RKO (cell line): ENCODE results near the gene RASA3.
A peak's percentile ranks its signal among the peaks of the same experiment; 100 is the strongest.

ENCODE experiments used
- DNase-seq: peaks from one replicate; pipeline ENCODE4 v3.0.0-alpha.2; 2016; ENCODE audit warnings: low spot score

RASA3 gene

DNA sequence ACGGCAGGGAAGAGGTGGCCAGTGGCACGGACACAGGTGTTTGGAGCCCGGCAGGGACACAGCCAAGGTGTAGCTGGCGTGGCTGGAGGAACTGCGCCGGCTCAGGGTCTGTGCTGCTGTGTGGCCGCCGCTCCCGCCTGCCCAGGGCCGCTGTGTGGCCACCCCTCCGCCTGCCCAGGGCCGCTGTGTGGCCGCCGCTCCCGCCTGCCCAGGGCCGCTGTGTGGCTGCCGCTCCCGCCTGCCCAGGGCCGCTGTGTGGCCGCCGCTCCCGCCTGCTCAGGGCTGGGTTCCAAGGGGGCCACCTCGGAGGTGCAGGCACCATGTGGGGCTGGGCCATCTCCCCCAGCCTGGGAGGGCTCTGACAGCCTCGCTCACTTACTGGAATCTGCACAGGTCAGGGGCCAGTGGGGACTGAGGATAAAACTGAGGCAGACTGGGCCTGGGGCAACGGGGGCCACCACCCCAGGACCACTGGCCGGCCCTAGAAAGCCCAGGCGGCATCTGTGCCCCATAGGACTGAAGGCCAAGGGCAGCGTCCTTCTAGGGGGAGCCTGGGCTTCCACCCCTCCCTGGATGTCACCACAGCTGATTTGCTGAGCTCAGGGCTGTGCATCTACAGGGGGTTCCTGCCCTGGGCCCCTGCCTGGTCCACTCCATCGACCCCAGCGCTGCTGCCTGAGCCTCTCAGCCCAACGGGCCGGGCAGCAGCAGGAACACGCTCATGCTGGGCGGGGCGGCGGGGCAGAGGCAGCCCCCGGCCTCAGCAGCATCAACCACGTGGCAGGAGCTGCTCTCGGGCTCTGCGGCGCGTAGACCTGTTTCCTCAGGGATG is 180.1 kb downstream of the RASA3 start:
- no peak for DNase-seq

DNA sequence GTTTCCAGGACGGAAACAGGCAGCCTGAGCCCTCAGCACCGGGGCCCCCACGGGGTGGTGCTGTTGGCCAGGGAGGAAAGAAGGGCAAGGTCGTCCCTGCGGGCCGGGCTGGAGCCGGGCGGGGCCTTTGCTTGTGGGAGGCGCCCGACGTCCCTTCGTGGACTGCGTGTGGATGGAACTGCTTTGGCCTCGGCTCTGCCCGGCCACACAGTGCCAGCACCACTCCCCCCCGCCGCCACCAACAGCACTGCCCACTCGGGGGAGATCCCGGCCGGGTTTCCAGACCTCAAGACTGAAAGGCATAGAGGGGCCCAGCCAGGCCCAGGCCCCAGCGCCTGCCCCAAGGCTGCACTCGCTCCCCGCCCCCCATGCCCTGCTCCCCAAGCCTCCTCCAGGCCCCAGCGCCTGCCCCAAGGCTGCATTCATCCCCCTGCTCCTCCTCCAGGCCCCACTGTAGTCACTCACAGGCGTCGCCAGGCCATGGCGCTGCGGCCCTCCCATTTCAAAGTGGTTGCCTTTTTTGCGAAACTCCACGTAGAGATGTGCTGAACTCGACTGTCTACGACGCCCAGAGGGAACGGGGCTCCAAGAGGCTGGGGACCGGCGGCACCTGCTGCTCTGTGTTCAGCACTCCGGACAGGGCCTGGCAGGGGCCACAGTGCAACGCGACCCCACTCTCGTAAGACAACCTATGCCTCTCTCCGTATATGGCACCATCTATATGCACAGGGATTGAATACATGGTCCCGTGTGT is 181.0 kb downstream of the RASA3 start:
- DNase-seq, result peak; percentile 40

DNA sequence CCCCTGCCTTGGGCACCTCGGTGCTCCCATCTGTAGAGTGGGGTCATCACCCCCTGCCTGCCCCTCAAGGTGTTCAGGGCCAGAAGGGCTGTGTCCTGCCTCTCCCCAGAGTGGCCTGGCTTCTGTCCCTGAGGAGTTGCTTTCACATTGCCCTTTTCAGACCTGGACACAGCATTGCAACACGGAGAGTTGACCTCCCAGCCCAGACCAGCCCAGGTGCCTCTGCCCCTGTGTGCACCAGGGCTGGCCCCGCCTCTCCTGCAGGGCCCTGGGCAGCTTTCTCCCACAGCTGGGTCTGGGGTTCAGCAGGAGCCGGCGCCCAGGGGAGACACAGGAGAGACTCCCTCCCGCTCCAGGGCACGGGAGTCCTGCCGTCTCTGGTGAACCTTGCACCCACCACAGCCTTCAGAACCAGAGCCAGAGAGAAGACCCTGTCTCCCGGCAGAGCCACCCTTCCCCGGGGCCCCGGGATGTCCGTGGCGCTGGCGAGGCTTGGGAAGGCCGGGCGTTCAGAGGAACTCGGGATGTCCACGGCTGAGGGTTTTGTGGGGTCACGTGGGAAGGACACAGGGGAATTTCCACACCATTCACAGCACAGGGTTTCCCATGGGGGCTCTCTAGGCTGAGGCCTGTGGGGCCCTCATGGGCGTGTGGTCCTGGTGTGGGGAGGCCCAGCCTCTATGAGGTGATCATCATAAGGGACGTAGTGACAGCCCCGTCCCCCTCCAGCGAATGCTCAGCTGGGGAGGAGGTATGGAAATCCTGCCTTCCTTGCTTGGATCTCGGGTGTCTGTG is 181.8 kb downstream of the RASA3 start:
- DNase-seq, result no peak

DNA sequence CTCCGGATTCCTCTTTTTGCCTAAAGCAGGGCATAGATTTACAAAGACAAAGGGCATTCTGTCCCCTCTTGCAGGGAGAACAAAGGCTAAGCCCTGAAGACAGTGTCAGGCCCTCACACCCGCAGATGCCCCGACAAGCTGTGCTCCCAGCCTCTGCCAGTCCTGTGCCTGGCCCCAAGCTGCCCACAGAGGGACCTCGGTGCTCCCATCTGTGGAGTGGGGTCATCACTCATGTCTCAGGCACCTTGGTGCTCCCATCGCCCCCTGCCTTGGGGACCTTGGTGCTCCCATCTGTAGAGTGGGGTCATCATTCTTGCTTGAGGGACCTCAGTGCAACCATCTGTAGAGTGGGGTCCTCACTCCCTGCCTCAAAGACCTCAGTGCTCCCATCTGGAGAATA is 182.9 kb downstream of the RASA3 start:
- DNase-seq, result no peak

DNA sequence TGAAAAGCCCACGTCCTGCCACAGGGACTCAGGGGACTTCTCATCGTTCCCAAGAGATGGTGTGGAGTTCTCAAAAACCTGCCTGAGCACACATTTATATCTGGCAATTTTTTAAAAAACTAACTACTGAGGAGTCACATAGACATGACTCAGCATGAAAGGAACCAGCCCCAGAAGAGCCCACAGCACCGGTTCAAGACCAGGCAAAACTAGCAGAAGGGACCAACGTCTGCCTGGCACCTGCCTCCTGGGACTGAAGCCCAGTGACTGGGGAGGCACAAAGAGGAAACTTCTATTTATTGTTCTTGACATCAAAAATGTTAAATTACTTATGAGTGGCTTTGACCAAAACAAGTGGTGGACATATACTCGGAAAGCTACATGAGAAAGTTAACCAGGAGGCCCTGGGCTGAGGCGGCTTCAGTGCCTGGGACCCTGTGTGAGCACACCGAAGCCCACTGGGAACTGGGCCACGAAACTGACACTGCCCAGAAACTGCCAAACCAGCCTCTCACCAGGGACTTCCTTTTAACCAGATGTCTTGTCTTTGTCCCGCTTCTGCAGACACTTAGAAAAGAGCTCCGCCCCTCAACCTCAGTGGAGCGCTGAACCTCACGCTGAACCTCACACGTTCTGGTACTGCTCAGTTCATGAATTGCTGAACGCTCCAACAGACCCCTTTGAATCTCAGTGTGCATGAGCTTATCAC is 184.2 kb downstream of the RASA3 start:
- no peak for DNase-seq

DNA sequence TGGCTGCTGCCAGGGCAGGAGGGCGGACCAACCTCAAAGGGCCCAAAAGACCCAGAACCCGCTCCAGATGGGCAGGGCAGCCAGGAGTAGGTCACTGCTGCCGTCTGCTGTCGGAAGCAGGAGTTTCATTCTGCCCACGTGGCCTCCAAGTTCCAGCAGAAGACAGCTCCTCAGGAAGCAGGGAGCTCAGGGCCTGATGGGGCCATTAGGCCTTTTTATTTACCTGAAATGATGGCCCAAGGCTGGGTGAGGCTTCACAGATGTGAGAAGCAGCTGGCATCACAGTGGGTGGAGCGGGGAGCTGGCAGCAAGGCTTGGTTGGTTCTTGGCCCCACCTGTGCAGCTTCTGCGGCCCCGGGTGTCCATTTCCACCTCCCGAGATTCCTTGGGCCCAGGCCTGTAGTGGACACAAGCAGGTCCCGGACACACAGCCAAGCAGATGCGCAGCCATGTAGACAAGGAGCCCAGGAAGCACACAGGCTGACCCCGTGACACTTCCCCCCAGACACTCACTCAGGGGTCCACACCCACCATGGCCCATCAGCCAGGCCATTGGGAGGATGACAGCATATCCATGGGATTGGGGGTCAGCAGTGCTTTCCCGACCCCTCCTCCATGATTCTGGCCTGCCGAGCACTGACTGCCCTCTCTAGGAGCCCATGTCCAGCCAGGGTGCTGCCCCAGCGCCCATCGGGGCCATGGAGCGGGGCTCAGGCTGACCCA is 185.0 kb downstream of the RASA3 start:
- DNase-seq, result no peak

DNA sequence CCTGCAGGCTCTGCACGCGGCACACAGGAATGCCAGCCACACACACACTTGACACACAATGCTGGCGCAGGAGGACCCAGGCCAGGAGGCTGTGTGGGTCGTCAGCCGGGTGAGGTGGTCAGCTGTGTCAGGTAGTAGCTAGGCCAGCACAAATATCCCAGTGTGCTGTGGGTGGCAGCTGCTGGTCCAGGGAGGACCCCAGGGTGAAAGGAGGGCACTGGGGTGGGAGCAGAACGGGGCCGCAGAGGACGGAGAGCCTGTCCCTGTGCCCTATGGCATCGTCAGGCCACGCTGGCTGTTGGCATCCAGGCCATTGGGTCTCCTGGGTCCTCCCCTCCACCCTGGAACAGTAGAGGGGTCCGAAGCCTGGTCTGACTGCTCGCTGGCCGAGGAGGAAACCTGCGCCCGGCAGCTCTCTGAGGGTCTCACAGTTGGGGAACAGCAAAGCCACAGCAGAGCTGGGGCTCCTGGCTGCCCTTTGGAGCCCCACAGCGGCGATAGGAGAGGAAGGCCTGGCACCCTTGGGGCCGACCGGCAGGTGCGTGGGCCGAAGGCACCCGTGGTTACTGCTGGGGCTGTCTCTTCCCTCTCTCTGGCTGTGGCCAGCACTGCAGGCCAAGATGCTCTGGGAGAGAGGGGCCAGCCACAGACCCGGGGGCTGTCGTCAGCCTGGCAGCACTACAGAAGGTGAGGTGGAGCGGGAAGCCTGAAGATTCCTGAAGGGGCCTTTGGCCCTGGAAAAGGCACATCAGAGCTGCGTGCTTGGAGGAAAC is 185.8 kb downstream of the RASA3 start:
- DNase-seq, result no peak

DNA sequence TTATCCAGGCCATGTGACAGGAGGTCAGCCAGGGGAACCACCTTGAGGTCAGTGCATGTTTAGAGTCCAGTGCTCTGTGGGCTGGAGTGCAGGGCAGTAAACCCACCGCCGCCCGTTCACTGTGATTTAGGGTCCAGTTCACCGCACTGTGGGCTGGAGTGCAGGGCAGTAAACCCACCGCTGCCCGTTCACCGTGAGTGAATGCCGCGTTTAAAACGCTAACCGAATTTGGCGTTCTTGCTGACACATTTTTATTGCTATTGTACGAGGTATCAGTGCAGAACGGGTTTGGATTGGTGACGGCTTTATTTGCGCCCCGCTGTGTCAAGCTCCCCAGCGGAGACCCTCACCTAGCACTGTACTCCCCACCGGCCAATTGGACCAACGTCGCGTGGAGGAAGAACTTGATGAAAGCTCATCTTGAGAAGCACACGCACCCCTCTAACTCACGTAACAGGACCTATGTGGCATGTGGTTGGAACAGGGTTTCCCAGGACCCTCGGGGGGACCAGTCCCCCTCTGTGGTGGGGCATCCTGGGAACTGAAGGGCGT is 186.5 kb downstream of the RASA3 start:
- DNase-seq, result no peak

DNA sequence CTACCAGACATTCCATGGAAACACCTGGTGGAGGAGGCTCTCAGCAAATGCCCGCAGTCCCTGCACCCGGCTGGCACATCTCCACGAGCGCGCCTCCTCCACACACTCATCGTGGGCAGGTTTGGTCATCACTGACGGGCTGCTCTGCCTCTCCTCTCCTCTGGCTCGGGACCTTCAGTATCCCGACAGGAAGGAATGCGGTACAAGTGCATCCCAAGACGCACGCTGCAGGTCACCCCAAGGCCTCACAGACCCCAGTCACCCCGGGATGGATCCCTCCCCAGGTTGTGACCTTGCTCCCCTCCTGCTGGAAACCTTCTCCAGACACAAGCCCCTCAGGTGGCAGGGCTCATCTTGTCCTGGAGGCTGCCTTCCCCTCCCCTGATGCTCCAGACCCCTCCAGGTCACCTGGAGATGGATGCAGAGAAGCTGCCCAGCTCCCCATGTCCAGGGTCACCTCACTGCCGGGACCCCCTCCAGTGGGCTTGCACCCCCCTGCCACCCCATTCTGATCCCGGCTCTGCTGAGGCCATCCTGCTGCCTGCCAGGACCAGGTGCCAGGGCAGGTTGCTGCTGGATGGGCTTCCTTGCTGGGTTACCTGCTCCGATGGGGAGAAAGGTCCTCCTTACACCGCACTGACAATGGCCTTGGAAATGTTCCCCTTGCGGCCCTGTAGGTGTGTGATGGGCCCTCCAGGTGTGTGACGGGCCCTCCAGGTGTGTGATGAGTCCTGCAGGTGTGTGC is 188.4 kb downstream of the RASA3 start:
- DNase-seq, result no peak

DNA sequence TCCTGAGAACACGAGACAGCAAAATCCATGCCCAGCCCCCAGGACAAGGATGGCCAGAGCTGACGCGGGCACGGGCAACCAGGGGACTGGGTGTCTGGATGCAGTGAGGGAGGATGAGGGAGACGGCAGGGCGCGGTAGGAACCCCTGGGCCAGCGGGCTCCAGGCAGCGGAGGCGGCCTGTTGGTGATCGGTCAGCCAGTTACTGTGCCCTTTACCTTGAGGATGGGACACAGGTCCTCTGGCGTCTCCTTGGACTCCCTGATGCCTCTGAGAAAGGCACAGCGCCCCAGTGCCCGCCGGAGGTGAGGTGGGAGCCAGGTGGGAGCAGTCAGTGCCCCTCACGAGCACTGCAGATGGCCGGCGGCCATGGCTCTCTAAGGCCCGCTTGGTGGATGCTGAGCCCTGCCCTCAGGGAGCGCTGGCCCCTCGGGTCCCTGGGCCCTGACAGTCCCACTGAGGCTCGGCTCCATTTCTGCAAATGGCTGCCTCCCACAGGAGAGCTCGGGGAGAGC is 189.8 kb downstream of the RASA3 start:
- no peak for DNase-seq

DNA sequence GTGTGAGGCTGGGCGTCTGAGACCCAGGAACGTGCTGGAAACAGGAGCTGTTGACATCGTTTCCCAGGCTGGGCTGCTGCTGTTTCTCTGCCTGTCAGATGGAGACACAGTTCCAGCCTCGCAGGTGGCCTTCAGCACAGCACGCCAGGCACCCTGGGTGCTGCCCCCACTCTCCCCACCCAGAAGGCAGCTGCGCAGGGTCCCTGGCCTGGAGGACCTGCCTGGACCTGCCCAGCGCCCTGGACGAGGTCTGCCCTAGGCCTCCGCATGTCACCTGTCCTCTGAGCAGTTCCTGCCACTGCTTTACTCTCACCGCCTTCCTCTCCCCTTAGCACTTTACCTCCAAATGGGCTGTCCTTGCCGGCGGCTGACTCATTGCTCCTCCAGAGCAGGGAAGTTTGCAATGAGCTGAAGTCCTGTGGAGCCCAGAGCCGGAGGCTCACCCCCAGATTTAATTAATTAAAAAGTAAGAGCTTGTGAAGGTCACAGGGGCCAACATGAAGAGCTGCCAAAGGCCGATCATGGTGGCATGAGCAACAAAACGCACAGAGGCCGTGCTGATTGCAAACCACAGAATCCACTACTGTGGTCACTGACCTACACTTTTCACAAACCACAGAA is 190.7 kb downstream of the RASA3 start:
- no peak for DNase-seq

DNA sequence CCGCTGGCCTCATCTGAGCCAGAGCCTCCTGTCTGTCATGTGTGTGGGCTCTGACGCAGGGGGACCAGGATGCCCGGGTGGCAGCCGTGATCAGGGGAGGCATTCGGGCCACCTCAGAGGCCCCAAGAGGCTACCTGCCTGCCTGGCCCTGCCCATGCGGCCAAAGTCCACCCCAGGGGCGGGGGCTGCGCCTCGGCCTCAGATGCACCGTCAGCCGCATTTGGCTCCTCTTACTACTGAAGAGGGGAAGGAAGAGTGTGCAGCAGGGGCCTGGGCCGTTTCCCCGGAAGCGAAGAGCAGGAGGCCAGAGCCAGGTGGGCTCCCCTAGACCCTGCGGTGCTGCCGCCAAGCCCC is 192.5 kb downstream of the RASA3 start:
- no peak for DNase-seq

DNA sequence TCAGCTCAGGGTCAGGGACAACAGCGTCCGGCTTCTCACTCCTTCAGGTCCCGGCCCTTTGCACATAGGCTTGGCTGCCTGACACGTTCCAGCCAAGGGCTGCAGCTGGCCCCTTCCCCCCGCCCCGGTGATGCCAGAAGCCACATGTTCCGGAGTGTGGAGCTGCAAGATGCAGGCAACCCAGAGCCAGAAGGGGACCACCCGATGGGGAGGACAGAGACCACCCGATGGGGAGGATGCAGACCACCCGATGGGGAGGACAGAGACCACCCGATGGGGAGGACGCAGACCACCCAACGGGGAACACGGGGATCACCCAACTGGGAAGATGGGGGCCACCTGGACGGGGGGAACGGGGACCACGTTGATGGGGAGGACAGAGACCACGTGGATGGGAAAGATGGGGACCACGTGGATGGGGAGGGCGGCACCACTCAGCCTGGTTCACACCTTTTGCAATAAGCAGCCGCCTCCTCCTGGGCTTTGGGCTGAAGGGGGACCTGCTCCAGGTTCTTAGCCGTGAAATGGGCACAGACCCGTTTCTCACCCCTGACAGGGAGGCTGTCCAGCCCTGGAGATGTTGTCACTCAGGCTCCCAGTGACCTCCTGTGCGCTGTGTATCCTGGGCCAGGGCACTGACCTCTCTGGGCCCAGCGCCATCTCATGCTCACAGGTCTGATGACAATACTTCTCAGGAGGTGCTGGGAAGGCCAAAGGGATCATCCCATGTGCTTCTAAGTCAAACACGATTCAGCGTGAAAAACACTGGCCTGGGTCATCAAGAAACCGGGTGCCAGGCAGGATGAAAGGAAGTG is 193.1 kb downstream of the RASA3 start:
- DNase-seq, result no peak

DNA sequence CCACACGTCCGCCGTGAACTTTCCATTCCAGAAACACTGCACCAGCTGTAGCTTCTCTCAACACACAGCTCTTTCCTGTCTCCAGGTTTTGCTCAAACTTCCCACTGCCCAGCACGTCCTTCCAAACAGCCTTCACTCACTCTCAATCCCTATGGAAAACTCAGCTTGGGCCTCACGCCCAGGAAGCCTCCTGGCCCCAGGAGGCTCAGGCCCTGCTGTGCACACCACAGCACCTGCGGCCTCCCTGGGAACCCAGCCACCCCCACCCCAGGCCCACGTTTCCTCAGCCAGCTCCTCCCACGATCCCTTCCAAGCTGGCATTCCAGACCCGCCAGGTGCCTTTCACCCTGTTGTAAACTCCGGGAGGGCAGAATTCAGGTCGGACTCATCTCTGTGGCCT is 193.7 kb downstream of the RASA3 start:
- DNase-seq, result no peak

DNA sequence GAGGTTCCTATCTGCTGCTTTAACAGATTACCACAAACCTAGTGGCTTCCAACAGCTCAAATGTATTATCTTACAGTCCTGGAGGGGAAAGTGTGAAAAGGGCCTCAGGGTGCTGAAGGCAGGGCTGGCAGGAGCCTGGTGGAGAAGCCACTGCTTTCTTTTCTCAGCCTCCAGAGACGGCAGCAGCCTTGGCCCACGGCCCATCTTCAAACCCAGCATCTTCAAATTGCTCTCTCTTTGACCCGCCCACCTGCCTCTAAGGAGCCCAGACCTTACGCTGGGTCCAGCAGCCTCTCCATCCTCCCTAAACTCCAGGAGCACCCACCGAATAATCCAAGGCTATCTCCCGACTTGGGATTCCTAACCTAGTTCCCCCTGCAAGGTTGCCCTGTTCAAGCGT is 194.2 kb downstream of the RASA3 start:
- no peak for DNase-seq

DNA sequence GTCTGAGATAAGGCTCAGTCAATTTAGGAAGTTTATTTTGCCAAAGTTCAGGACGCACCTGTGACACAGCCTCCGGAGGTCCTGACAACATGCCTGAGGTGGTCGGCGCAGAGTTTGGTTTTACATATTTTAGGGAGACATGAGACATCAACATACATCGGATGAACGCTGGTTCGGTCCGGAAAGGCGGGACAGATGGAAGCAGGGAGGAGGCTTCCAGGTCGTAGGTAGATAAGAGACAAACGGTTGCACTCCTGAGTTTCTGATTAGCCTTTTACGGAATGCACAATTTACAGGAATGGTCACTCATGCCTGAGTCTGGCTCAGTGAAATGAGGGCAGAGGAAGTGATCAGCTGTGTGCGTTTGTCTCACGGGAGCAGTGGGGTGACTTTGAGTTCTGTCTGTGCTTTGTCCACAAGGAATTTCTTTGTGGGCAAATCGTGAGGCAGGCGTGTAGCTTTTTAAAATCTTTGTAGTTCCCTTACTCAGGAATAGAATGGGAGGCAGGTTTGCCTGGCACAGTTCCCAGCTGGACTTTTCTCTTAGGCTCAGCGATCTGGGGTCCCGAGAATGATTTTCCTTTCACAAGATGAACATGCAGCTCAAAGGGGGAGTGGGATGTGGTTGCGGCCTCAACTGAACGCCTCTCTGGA is 194.8 kb downstream of the RASA3 start:
- DNase-seq, result no peak

DNA sequence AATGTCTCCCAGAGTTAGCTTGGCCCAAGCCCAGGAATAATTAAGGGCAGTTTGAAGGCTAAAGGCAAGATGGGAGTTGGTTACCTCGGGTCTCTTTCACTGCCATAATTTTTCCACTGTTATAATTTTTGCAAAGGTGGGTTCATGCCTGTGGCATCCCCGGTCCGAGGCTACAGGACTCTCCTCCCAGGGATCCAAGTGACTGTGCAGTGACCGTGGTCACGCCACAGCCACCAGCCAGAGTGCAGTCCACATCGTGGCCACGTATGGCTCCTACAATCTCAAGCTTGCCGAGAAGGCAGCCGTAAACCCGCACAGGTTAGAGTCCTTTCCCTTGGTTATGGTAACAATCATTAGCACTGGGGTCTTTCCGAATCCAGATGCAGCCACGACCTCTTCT is 195.3 kb downstream of the RASA3 start:
- DNase-seq, result no peak
